AG04450 (cell line): Measurements from ENCODE around the gene ALDH4A1. TPM values are rescaled to one million over a fixed set of nuclear protein-coding genes. Genes with fewer than 3 reads are reported as not detected.

Experiments used
- CTCF ChIA-PET: fragments of 300-600, 350-600 bp; formaldehyde crosslinking; extraction: SDS; loops from one replicate; lab custom pipeline; 2022; ENCODE audit warnings: antibody characterized with exemption, inconsistent platforms; lab: Charles Lee
- POLR2A ChIA-PET: fragments of 350-600 bp; formaldehyde crosslinking; extraction: SDS; loops from one replicate; lab custom pipeline; 2021; ENCODE audit warnings: antibody characterized with exemption, inconsistent platforms; lab: Yijun Ruan, JAX
- DNase-seq: peaks from one replicate; pipeline ENCODE4 v3.0.0-alpha.2; 2011; ENCODE audit warnings: low read depth, low spot score
- H3K27ac ChIP-seq: one replicate; pipeline ENCODE4 v1.5.1; 2012; ENCODE audit warnings: low read depth, low read length, control low read depth
- H3K27me3 ChIP-seq: one replicate; pipeline ENCODE4 v1.6.0; 2012; ENCODE audit warnings: low read length; ENCODE audit not compliant: control insufficient read depth, insufficient read depth
- H3K4me3 ChIP-seq: 2 replicates; pipeline ENCODE4 v1.5.1; 2011; ENCODE audit warnings: mild to moderate bottlenecking, low read depth, low read length, control low read depth
- H3K9me3 ChIP-seq: 2 replicates; pipeline ENCODE4 v1.5.1; 2012; ENCODE audit warnings: low read length; ENCODE audit not compliant: control insufficient read depth, insufficient read depth
- polyA plus RNA-seq: library from polyadenylated mRNA; depleted of rRNA; stranded (reverse); fragments of >200 nt; gene quantifications from 2 replicates; pipeline ENCODE4 v1.2.3, GENCODE V29; 2011
- TF ChIP-seq, protein P1 (sequence below): IDR thresholded peaks from 2 replicates; pipeline ENCODE4 v1.5.1; 2011; ENCODE audit warnings: low read depth, low read length, control low read depth, inconsistent platforms

ALDH4A1 gene
- polyA plus RNA-seq, 1 experiment, result 8.8 TPM

DNA sequence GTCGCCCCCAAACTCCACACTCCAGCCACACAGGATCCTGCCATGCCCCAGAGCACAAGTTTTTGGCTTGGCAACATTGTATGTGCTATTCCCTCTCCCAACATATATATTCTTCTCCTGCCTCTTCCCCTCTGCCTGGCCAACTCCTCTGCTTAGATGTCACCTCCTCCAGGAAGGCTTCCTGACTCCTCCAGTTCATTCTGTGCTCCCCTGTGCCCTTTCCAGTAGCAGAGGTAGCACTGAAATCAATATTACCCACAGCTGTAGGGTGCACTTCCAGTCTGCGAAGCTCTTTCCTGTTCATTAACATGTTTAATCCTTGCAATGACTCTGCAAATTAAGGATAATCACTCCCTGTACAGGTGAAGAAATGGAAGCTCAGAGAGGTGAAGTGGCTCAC lies 21.2 kb downstream of the ALDH4A1 start:
- TF ChIP-seq, protein P1, sequence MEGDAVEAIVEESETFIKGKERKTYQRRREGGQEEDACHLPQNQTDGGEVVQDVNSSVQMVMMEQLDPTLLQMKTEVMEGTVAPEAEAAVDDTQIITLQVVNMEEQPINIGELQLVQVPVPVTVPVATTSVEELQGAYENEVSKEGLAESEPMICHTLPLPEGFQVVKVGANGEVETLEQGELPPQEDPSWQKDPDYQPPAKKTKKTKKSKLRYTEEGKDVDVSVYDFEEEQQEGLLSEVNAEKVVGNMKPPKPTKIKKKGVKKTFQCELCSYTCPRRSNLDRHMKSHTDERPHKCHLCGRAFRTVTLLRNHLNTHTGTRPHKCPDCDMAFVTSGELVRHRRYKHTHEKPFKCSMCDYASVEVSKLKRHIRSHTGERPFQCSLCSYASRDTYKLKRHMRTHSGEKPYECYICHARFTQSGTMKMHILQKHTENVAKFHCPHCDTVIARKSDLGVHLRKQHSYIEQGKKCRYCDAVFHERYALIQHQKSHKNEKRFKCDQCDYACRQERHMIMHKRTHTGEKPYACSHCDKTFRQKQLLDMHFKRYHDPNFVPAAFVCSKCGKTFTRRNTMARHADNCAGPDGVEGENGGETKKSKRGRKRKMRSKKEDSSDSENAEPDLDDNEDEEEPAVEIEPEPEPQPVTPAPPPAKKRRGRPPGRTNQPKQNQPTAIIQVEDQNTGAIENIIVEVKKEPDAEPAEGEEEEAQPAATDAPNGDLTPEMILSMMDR, result no peak
- no peaks in the 10 kb centered on the region for H3K9me3 ChIP-seq
- no peak for DNase-seq
- H3K4me3 ChIP-seq, result no peak overlapping the region
- ChIA-PET CTCF (interaction anchor here (1.1 kb wide), 1 partner anchor 284 kb away, joined by 4 read pairs; no protein-coding TSS in a partner anchor), POLR2A (no interaction called here)
- no peaks in the 10 kb centered on the region for H3K27me3 ChIP-seq
- no peak overlapping the region for H3K27ac ChIP-seq

DNA sequence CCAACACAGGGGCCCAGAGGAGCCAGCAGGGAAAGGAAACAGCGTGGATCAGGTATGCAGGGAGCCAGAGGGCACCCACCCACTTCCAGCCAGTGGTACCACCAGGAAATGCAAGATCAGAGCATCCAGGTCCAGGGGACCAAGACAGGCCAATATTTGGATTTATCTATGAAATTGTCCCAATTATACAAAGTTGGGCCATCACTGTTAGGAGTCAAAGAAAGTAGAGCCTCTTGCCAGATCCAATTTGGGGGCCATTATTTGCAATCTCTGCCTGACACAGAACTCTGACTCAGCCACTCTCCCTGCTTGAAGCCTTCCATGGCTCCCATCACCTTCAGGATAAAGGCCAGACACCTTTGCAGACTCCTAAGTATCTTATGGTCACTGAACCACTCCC lies 21.8 kb downstream of the ALDH4A1 start:
- no peak for DNase-seq
- H3K27me3 ChIP-seq, result no peaks in the 10 kb centered on the region
- H3K27ac ChIP-seq, result no peak overlapping the region
- TF ChIP-seq, protein P1, result no peak
- no peak overlapping the region for H3K4me3 ChIP-seq
- no peaks in the 10 kb centered on the region for H3K9me3 ChIP-seq
- ChIA-PET CTCF (interaction anchor here (1.1 kb wide), 1 partner anchor 283 kb away, joined by 4 read pairs; no protein-coding TSS in a partner anchor), POLR2A (no interaction called here)

DNA sequence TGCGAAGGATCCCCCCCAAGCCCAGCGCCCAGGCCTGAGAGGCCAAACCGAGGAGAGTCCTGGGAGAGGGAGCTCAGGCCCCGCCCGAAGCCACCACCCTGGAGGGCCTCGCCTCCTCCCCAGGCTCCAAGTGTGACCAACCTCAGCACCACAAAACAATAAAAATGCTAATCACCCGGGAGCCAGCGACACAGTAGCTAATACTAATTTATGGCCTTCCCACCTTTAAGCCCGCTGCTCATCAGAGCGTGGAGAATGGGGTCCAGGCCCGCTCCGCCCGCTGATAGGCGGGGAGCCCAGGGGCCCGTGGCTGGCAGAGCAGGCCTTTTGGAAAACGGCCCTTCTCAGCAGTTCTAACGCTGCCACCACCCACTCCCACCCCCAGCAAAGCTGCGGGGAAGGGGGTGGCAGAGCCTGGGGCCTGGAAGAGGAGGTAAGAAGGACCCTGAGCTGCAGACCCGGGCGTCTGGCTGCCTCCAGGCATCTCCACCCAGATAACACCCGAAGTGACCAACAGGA lies 22.5 kb downstream of the ALDH4A1 start:
- ChIA-PET CTCF (interaction anchor here (0.9 kb wide), 1 partner anchor 299 kb away, joined by 3 read pairs; no protein-coding TSS in a partner anchor), POLR2A (no interaction called here)
- TF ChIP-seq, protein P1, result no peak
- no peak for DNase-seq
- Histone ChIP-seq H3K9me3 (no peaks in the 10 kb centered on the region), H3K4me3 (no peak overlapping the region), H3K27ac (no peak overlapping the region), H3K27me3 (no peaks in the 10 kb centered on the region)

DNA sequence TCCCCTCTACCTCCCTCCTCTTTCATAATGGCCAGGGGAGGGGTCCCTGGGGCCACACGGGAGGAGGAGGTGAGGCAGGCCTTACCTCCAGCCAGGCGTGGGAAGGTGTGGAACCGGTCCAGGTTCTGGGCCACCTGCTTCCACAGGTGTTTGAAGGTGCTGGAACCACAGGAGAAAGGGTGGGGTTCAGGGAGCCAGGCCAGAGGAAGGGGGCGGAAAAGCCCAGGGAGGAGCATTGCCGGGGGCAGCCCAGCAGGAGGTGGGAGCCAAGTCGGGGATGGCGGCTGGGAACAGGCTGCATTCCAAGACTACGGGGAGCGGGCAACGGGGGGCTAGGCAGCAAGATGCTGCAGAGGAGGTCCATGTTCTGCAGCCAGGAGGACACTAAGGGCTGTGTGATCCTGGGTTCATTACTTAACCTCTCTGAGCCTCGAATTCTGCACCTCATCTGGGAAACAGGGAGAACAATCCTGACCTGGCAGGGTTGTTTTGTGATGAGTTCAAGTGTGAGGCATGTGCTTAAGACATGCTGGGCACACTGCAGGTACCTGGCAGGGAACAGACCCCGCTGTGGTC lies 23.1 kb downstream of the ALDH4A1 start:
- ChIA-PET POLR2A (no interaction called here), CTCF (interaction anchor here (0.9 kb wide), 1 partner anchor 298 kb away, joined by 3 read pairs; no protein-coding TSS in a partner anchor)
- DNase-seq, result no peak
- H3K9me3 ChIP-seq, result no peaks in the 10 kb centered on the region
- no peak overlapping the region for H3K4me3 ChIP-seq
- no peak overlapping the region for H3K27ac ChIP-seq
- no peaks in the 10 kb centered on the region for H3K27me3 ChIP-seq
- TF ChIP-seq, protein P1, result no peak

DNA sequence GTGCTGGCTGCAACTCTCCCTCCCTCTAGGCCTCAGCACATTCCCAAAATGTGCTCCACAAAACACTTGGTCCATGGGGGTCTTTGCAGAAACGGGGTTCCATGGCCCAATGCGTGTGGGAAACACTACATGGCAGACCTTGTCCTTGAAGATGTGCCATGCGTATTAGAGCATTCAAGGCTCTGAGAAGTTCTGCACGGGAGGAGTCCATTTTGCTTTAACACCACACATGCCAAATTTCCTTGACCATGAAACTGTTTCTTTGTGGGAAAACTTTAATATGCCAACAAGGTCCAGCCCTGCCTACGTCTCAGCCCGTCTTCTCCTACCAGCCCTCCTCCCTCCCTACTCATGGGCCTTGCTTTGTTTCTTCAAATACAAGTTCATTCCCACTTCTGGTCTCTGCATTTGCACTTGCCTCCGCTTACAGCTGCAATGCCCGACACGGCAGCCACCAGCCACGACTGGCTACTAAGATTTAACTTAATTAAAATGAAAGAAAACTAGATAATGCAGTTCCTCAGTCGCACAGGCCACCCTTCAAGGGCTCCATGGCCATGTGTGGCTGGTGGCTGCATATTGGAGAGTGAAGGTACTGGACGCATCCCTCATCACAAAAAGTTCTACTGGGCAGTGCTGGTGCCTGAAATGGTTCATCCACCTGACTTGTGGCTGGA lies 23.7 kb downstream of the ALDH4A1 start:
- Histone ChIP-seq H3K27ac (no peak overlapping the region), H3K9me3 (no peaks in the 10 kb centered on the region), H3K27me3 (no peaks in the 10 kb centered on the region), H3K4me3 (no peak overlapping the region)
- no peak for DNase-seq
- CTCF ChIA-PET, result interaction anchor here (0.7 to 1.1 kb wide), 2 partner anchors 9 to 281 kb away, joined by 4 read pairs; no protein-coding TSS in a partner anchor
- POLR2A ChIA-PET, result no interaction called here
- TF ChIP-seq, protein P1, result no peak
